MM.1S (cell line): ENCODE results near the gene HSPB7.
A peak's percentile ranks its signal among the peaks of the same experiment; 100 is the strongest.
"Not testable (repeated sequence)": the region's sequence is repeated elsewhere in the genome, so short reads cannot be mapped to it uniquely, and the experiment has no call there.

ENCODE experiments used
- DNase-seq: peaks from one replicate; pipeline ENCODE4 v3.0.0-alpha.2; 2015
- H2AFZ ChIP-seq: fragments of 300-600 bp; sonication (generic); 2 replicates; pipeline ENCODE4 v1.6.0; 2016; ENCODE audit warnings: antibody characterized with exemption, low read length
- H3F3A ChIP-seq: fragments of 300-600 bp; sonication (generic); 2 replicates; pipeline ENCODE4 v1.6.1; 2016; ENCODE audit warnings: mild to moderate bottlenecking, antibody characterized with exemption, low read length, moderate library complexity, mixed read lengths; ENCODE audit not compliant: insufficient read depth
- H3K27ac ChIP-seq: fragments of 300-600 bp; sonication (generic); 2 replicates; pipeline ENCODE4 v1.5.1; 2016; ENCODE audit warnings: mild to moderate bottlenecking, low read length
- H3K27me3 ChIP-seq: fragments of 300-600 bp; sonication (generic); replicated peaks from 2 replicates; pipeline ENCODE4 v1.6.0; 2016; ENCODE audit warnings: low read length; ENCODE audit not compliant: insufficient read depth
- H3K36me3 ChIP-seq: fragments of 300-600 bp; sonication (generic); replicated peaks from 2 replicates; pipeline ENCODE4 v1.6.1; 2016; ENCODE audit warnings: mild to moderate bottlenecking, low read length, mixed read lengths; ENCODE audit not compliant: insufficient read depth
- H3K4me1 ChIP-seq: fragments of 300-600 bp; sonication (generic); 2 replicates; pipeline ENCODE4 v1.6.1; 2016; ENCODE audit warnings: low read length, mixed read lengths
- H3K4me2 ChIP-seq: fragments of 300-600 bp; sonication (generic); 2 replicates; pipeline ENCODE4 v1.6.0; 2016; ENCODE audit warnings: low read depth, low read length
- H3K4me3 ChIP-seq: fragments of 300-600 bp; sonication (generic); 2 replicates; pipeline ENCODE4 v1.5.1; 2016; ENCODE audit warnings: low read length, mixed read lengths
- H3K79me2 ChIP-seq: fragments of 300-600 bp; sonication (generic); 2 replicates; pipeline ENCODE4 v1.6.1; 2016; ENCODE audit warnings: mixed run types, low read length, mixed read lengths
- H3K9ac ChIP-seq: fragments of 300-600 bp; sonication (generic); 2 replicates; pipeline ENCODE4 v1.6.1; 2016; ENCODE audit warnings: low read length, mixed read lengths
- H3K9me2 ChIP-seq: fragments of 300-600 bp; sonication (generic); replicated peaks from 2 replicates; pipeline ENCODE4 v1.6.1; 2016; ENCODE audit warnings: mild to moderate bottlenecking, low read length, mixed read lengths; ENCODE audit not compliant: insufficient read depth
- H3K9me3 ChIP-seq: fragments of 300-600 bp; sonication (generic); replicated peaks from 2 replicates; pipeline ENCODE4 v1.6.1; 2016; ENCODE audit warnings: mild to moderate bottlenecking, low read length, mixed read lengths; ENCODE audit not compliant: insufficient read depth
- H4K20me1 ChIP-seq: fragments of 300-600 bp; sonication (generic); 2 replicates; pipeline ENCODE4 v1.6.1; 2016; ENCODE audit warnings: mild to moderate bottlenecking, low read length, moderate library complexity, mixed read lengths; ENCODE audit not compliant: insufficient read depth
- CTCF ChIP-seq: fragments of 300-600 bp; sonication (generic); IDR thresholded peaks from 2 replicates; pipeline ENCODE4 v1.5.1; 2016; ENCODE audit warnings: antibody characterized with exemption, low read length, mixed read lengths
- EZH2 ChIP-seq: fragments of 300-600 bp; sonication (generic); optimal IDR thresholded peaks from 2 replicates; pipeline ENCODE3; 2017; ENCODE audit warnings: low read depth, mild to moderate bottlenecking, antibody characterized with exemption, low read length, mixed read lengths
- EZH2phosphoT487 ChIP-seq: fragments of 300-600 bp; sonication (generic); IDR thresholded peaks from 2 replicates; pipeline ENCODE4 v1.6.1; 2018; ENCODE audit warnings: antibody characterized with exemption, low read length

HSPB7 gene

DNA sequence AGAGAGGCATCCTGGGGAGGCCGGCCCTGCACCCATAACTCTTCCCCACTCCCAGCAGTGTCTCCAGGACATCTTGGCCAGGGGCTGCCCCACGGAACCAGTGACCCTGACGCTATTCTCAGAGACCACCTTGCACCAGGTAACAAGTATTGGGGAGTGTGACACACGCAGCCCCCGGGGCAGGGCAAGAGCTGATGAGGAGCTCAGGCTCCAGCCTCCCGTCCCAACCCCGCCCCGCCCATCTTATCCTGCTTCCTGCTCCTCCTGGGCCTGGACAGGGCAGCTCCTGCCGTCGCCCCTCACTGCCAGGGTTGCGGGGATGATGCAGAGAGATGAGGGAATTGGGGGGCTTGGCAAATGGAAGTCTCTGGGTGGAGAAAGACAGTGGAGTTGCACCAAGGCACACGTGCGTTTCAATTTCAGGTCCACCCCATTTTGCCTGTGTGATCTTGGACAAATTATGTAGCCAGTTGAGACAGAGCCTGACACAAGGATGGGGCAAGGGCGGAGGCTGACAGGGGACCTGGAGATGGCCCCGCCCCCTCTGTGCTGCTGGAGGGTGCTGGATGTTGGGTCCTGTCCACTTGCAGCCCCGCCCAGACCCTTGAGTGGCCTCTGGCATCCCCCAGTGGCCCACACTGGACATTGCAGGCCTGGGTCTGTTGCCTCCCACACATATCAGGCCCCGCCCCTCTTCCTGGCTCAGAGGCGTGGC is 14.7 kb upstream of the HSPB7 start:
- Histone ChIP-seq H3K79me2 (no peaks in the 10 kb centered on the region), H3K9ac (no peak overlapping the region), H3K4me1 (no peaks in the 10 kb centered on the region), H4K20me1 (no peaks in the 10 kb centered on the region), H3K9me3 (no peaks in the 10 kb centered on the region), H2AFZ (no peak overlapping the region), H3F3A (no peaks in the 10 kb centered on the region), H3K27ac (no peak overlapping the region), H3K27me3 (peaks cover 49% of the 10 kb centered on the region), H3K4me2 (no peak overlapping the region), H3K36me3 (no peaks in the 10 kb centered on the region), H3K9me2 (no peaks in the 10 kb centered on the region), H3K4me3 (no peak overlapping the region)
- TF ChIP-seq CTCF: peak; percentile 76
- TF ChIP-seq EZH2: no peak
- no peak for TF ChIP-seq EZH2phosphoT487
- DNase-seq: peak; percentile 60

DNA sequence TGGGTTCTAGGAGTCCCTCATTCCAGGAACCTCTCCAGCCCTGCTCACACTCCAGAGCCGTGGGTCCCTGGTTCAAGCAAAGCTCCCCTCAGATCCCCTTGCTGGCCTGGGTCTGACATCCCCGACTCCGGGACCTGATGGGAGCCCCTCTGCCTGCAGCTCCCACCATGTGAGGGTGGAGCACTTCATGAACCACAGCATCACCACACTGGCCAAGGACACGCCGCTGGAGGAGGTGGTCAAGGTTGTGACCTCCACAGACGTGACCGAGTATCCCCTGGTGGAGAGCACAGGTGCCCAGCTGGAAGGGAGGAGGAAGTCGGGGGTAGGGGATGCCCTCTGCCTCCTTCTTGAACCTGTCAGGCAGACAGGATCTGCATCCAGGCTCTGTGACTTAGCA is 13.7 kb upstream of the HSPB7 start:
- H3F3A ChIP-seq: no peaks in the 10 kb centered on the region
- no peak for DNase-seq
- H3K36me3 ChIP-seq: no peaks in the 10 kb centered on the region
- no peak overlapping the region for H3K4me3 ChIP-seq
- no peak overlapping the region for H3K9ac ChIP-seq
- H2AFZ ChIP-seq: no peak overlapping the region
- H3K27me3 ChIP-seq: peaks cover 51% of the 10 kb centered on the region
- H3K79me2 ChIP-seq: no peaks in the 10 kb centered on the region
- no peaks in the 10 kb centered on the region for H3K9me2 ChIP-seq
- no peak overlapping the region for H3K4me2 ChIP-seq
- H3K4me1 ChIP-seq: no peaks in the 10 kb centered on the region
- no peaks in the 10 kb centered on the region for H3K9me3 ChIP-seq
- no peak overlapping the region for H3K27ac ChIP-seq
- TF ChIP-seq EZH2phosphoT487 (no peak), EZH2 (no peak), CTCF (no peak)
- no peaks in the 10 kb centered on the region for H4K20me1 ChIP-seq

DNA sequence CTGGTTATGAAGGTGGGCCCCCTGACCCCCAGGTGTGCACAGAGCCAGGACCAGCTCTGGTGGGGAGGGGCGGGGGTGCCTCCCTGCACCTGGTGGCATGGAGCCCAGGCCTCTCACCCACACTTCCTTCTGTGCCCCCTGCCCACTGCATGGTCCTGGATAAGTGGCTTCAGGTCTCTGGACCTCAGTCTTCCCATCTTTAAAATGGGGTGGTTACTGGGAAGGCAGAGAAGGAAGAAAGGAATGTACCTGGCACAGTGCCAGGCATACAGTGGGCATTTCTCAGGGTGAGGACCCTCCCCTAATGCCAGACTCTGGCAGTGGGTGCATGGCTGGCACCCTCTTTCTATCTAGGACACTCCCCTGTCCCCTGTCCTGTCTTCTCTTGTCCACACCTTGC is 11.4 kb upstream of the HSPB7 start:
- no peaks in the 10 kb centered on the region for H3K4me1 ChIP-seq
- H3K9me2 ChIP-seq: no peaks in the 10 kb centered on the region
- H3K27me3 ChIP-seq: peaks cover 66% of the 10 kb centered on the region
- H4K20me1 ChIP-seq: no peaks in the 10 kb centered on the region
- DNase-seq: no peak
- no peaks in the 10 kb centered on the region for H3K79me2 ChIP-seq
- H3K4me2 ChIP-seq: no peak overlapping the region
- TF ChIP-seq EZH2phosphoT487 (no peak), EZH2 (no peak), CTCF (no peak)
- no peaks in the 10 kb centered on the region for H3F3A ChIP-seq
- H3K4me3 ChIP-seq: no peak overlapping the region
- no peaks in the 10 kb centered on the region for H3K9me3 ChIP-seq
- no peaks in the 10 kb centered on the region for H3K36me3 ChIP-seq
- H3K27ac ChIP-seq: no peak overlapping the region
- no peak overlapping the region for H2AFZ ChIP-seq
- H3K9ac ChIP-seq: no peak overlapping the region

- H3K36me3 ChIP-seq, H3F3A ChIP-seq, H3K79me2 ChIP-seq, H3K4me1 ChIP-seq, H3K9ac ChIP-seq, H3K4me2 ChIP-seq, DNase-seq, H3K4me3 ChIP-seq, H4K20me1 ChIP-seq, H3K27ac ChIP-seq, H2AFZ ChIP-seq, H3K9me3 ChIP-seq, H3K9me2 ChIP-seq: not testable (repeated sequence)
- peaks cover 70% of the 10 kb centered on the region for H3K27me3 ChIP-seq
These were observed 11.1 kb upstream of the HSPB7 start for GRCh38 chr1:16029003-16029268.
